Mesendoderm (in vitro differentiated cells): Measurements from ENCODE around the gene VAPA.
A peak's percentile ranks its signal among the peaks of the same experiment; 100 is the strongest.

Source experiments
- DNase-seq: peaks from one replicate; pipeline ENCODE4 v3.0.0; 2013
- H2AK5ac ChIP-seq: 2 replicates; pipeline ENCODE4 v1.6.1; 2013; ENCODE audit warnings: low read length, inconsistent platforms
- H2BK120ac ChIP-seq: 2 replicates; pipeline ENCODE4 v1.6.1; 2013; ENCODE audit warnings: low read depth, mild to moderate bottlenecking, low read length, moderate library complexity, mixed read lengths
- H2BK15ac ChIP-seq: replicated peaks from 2 replicates; pipeline ENCODE4 v1.6.1; 2013; ENCODE audit warnings: low read depth, mild to moderate bottlenecking, moderate library complexity
- H2BK5ac ChIP-seq: 2 replicates; pipeline ENCODE4 v1.6.1; 2013; ENCODE audit warnings: low read length, inconsistent platforms
- H3K18ac ChIP-seq: 2 replicates; pipeline ENCODE4 v1.6.1; 2013; ENCODE audit warnings: mild to moderate bottlenecking, low read length, mixed read lengths
- H3K23ac ChIP-seq: one replicate; pipeline ENCODE4 v1.6.1; 2013; ENCODE audit warnings: low read length
- H3K27ac ChIP-seq: 2 replicates; pipeline ENCODE4 v1.5.1; 2013; ENCODE audit warnings: low read depth, mild to moderate bottlenecking, inconsistent platforms, low read length, moderate library complexity
- H3K27me3 ChIP-seq: 2 replicates; pipeline ENCODE4 v1.6.1; 2013; ENCODE audit warnings: low read length, control low read depth, mild to moderate bottlenecking, inconsistent platforms; ENCODE audit not compliant: insufficient read depth, poor library complexity
- H3K36me3 ChIP-seq: 2 replicates; pipeline ENCODE4 v1.6.1; 2013; ENCODE audit warnings: low read length, inconsistent platforms; ENCODE audit not compliant: control insufficient read depth, insufficient read depth
- H3K4ac ChIP-seq: one replicate; pipeline ENCODE4 v1.6.1; 2013; ENCODE audit warnings: low read depth, mild to moderate bottlenecking, low read length, moderate library complexity
- H3K4me1 ChIP-seq: 2 replicates; pipeline ENCODE4 v1.6.1; 2013; ENCODE audit warnings: low read depth, low read length, inconsistent platforms; ENCODE audit not compliant: control insufficient read depth
- H3K4me2 ChIP-seq: 2 replicates; pipeline ENCODE4 v1.6.1; 2013; ENCODE audit warnings: low read length
- H3K4me3 ChIP-seq: 2 replicates; pipeline ENCODE4 v1.5.1; 2013; ENCODE audit warnings: mild to moderate bottlenecking, low read length
- H3K56ac ChIP-seq: one replicate; pipeline ENCODE4 v1.6.1; 2013; ENCODE audit warnings: low read length
- H3K79me1 ChIP-seq: 2 replicates; pipeline ENCODE4 v1.6.1; 2013; ENCODE audit warnings: low read length, inconsistent platforms
- H3K79me2 ChIP-seq: 2 replicates; pipeline ENCODE4 v1.6.1; 2013; ENCODE audit warnings: mild to moderate bottlenecking, low read length; ENCODE audit not compliant: control insufficient read depth, insufficient read depth
- H3K9ac ChIP-seq: 2 replicates; pipeline ENCODE4 v1.6.1; 2013; ENCODE audit warnings: low read length, inconsistent platforms
- H4K5ac ChIP-seq: one replicate; pipeline ENCODE4 v1.6.1; 2013; ENCODE audit warnings: low read length
- H4K8ac ChIP-seq: one replicate; pipeline ENCODE4 v1.6.1; 2013; ENCODE audit warnings: low read depth, mild to moderate bottlenecking, control low read depth, low read length, moderate library complexity
- WGBS: extraction: QIAGEN DNeasy Blood & Tissue Kit; methylation state at CpG from one replicate; pipeline ENCODE4 v1.1.7; 2013; ENCODE audit warnings: low lambda C conversion rate, missing lambda C conversion rate; ENCODE audit not compliant: insufficient coverage; ENCODE audit errors: extremely low coverage; 5-methylcytosine and 5-hydroxymethylcytosine counted together
- small RNA-seq: library from polyadenylated mRNA; stranded (forward); fragments of <200 nt; extraction: miRNeasy Mini kit (QIAGEN cat#:217004); gene quantifications from one replicate; pipeline ENCODE3, GENCODE V24; 2013; ENCODE audit not compliant: insufficient read depth

The VAPA gene

GRCh38 chr18:10003281-10003680 lies 89.5 kb downstream of the VAPA start:
- no peak overlapping the region for H3K4ac ChIP-seq
- no peak overlapping the region for H4K8ac ChIP-seq
- no peak overlapping the region for H2BK15ac ChIP-seq
- no peak overlapping the region for H4K5ac ChIP-seq
- no peak overlapping the region for H2AK5ac ChIP-seq
- H3K9ac ChIP-seq: no peak overlapping the region
- H3K23ac ChIP-seq: no peak overlapping the region
- no peak overlapping the region for H3K18ac ChIP-seq
- no peak overlapping the region for H3K56ac ChIP-seq
- no peak overlapping the region for H3K4me3 ChIP-seq
- H3K27ac ChIP-seq: no peak overlapping the region
- H2BK5ac ChIP-seq: no peak overlapping the region
- no peaks in the 10 kb centered on the region for H3K27me3 ChIP-seq
- H3K4me2 ChIP-seq: no peak overlapping the region
- DNase-seq: no peak
- no peak overlapping the region for H2BK120ac ChIP-seq
- H3K79me1 ChIP-seq: no peaks in the 10 kb centered on the region
- H3K36me3 ChIP-seq: no peaks in the 10 kb centered on the region
- no CpG with 5 or more reads among the region's 1 CpG for WGBS
- no peaks in the 10 kb centered on the region for H3K4me1 ChIP-seq
- no peaks in the 10 kb centered on the region for H3K79me2 ChIP-seq

- Histone ChIP-seq H2BK120ac (no peak overlapping the region), H3K9ac (no peak overlapping the region), H4K8ac (no peak overlapping the region), H3K27me3 (no peaks in the 10 kb centered on the region), H4K5ac (no peak overlapping the region), H2BK15ac (no peak overlapping the region), H2AK5ac (no peak overlapping the region), H3K36me3 (no peaks in the 10 kb centered on the region), H3K79me1 (no peaks in the 10 kb centered on the region), H3K56ac (no peak overlapping the region), H3K4me2 (no peak overlapping the region), H3K4me1 (no peaks in the 10 kb centered on the region), H3K23ac (no peak overlapping the region), H3K27ac (no peak overlapping the region), H3K4me3 (no peak overlapping the region), H3K18ac (no peak overlapping the region), H2BK5ac (no peak overlapping the region), H3K4ac (no peak overlapping the region), H3K79me2 (no peaks in the 10 kb centered on the region)
- WGBS: no CpG with 5 or more reads among the region's 7 CpGs
- no peak for DNase-seq
Measured at GRCh38 chr18:10003866-10004265, 90.0 kb downstream of the VAPA start.

- H2BK120ac ChIP-seq: no peak overlapping the region
- DNase-seq: peak; percentile 23
- no peak overlapping the region for H3K18ac ChIP-seq
- H2BK15ac ChIP-seq: no peak overlapping the region
- H3K56ac ChIP-seq: no peak overlapping the region
- no CpG with 5 or more reads among the region's 4 CpGs for WGBS
- H3K4me2 ChIP-seq: no peak overlapping the region
- H3K27ac ChIP-seq: no peak overlapping the region
- H3K36me3 ChIP-seq: no peaks in the 10 kb centered on the region
- no peaks in the 10 kb centered on the region for H3K79me2 ChIP-seq
- no peaks in the 10 kb centered on the region for H3K4me1 ChIP-seq
- no peak overlapping the region for H3K4ac ChIP-seq
- H2BK5ac ChIP-seq: no peak overlapping the region
- no peak overlapping the region for H3K4me3 ChIP-seq
- H3K23ac ChIP-seq: no peak overlapping the region
- H4K5ac ChIP-seq: no peak overlapping the region
- no peaks in the 10 kb centered on the region for H3K27me3 ChIP-seq
- no peaks in the 10 kb centered on the region for H3K79me1 ChIP-seq
- H4K8ac ChIP-seq: no peak overlapping the region
- no peak overlapping the region for H2AK5ac ChIP-seq
- no peak overlapping the region for H3K9ac ChIP-seq
Measured at GRCh38 chr18:10006311-10006893, 92.6 kb downstream of the VAPA start.

GRCh38 chr18:10008006-10008647 lies 94.3 kb downstream of the VAPA start:
- H3K79me1 ChIP-seq: no peaks in the 10 kb centered on the region
- H2BK15ac ChIP-seq: no peak overlapping the region
- H3K4me3 ChIP-seq: no peak overlapping the region
- H4K8ac ChIP-seq: no peak overlapping the region
- H3K9ac ChIP-seq: no peak overlapping the region
- no peaks in the 10 kb centered on the region for H3K36me3 ChIP-seq
- H4K5ac ChIP-seq: no peak overlapping the region
- no peak overlapping the region for H2BK120ac ChIP-seq
- no peak overlapping the region for H2BK5ac ChIP-seq
- no peaks in the 10 kb centered on the region for H3K27me3 ChIP-seq
- no peak overlapping the region for H3K56ac ChIP-seq
- no peak overlapping the region for H3K4me2 ChIP-seq
- H3K18ac ChIP-seq: no peak overlapping the region
- no peak overlapping the region for H3K27ac ChIP-seq
- no peak overlapping the region for H3K23ac ChIP-seq
- no peaks in the 10 kb centered on the region for H3K4me1 ChIP-seq
- H3K79me2 ChIP-seq: no peaks in the 10 kb centered on the region
- no peak overlapping the region for H2AK5ac ChIP-seq
- H3K4ac ChIP-seq: no peak overlapping the region
- 100% methylated on average over 1 of the region's 3 CpGs for WGBS
- no peak for DNase-seq

Small RNA genes lying within 50 kb of the gene (small RNA-seq; reads per million reads assigned to genes)
- 0.90 reads per million for gene RNA5SP450
